Activated CD4-positive, CD25-positive, alpha-beta regulatory T cell (primary cell): ENCODE data around the gene IQGAP3.
"Not testable (repeated sequence)": the region's sequence is repeated elsewhere in the genome, so short reads cannot be mapped to it uniquely, and the experiment has no call there.

Experiments
- DNase-seq, 4 experiments: peaks; one replicate each; lab custom pipeline; 2025; lab: John Stamatoyannopoulos, UW

Gene IQGAP3

GRCh38 chr1:156571919-156572662 lies at the start of gene IQGAP3:
Gene IQGAP3 (minus strand): TSS chr1:156572565. CDS start chr1:156572529, 36 bp downstream.
- DNase-seq: peak; percentile 49 to 67 (median 50)

GRCh38 chr1:156619582-156619955 lies 47.2 kb upstream of the IQGAP3 start:
- DNase-seq: no peak

GRCh38 chr1:156618853-156619581 lies 46.7 kb upstream of the IQGAP3 start, which contains the start of gene HAPLN2:
Gene HAPLN2 (plus strand): TSS chr1:156619415. CDS start chr1:156623491, 4,076 bp downstream.
- DNase-seq: peak in 1 of 4 experiments; percentile 17

DNA sequence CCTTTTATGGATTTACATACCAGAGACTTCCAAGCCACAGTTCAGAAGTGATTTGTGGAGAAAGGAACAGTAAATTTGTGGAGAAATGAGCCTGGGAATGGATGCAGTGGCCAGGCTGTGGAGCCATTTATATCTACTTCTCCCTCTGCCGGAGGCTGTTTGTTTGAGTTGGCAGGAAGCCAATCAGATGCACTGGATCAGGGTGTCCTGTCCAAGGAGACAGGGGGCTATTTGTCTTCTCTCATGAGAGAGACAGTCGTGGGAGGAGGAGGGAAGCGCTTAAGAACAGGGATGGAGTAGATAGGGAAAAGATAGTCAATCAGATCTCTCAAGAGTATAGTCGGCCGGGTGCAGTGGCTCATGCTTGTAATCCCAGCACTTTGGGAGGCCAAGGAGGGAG lies 44.1 kb upstream of the IQGAP3 start:
- no peak for DNase-seq

- no peak for DNase-seq
Measured at GRCh38 chr1:156615946-156616345, 43.6 kb upstream of the IQGAP3 start.

DNA sequence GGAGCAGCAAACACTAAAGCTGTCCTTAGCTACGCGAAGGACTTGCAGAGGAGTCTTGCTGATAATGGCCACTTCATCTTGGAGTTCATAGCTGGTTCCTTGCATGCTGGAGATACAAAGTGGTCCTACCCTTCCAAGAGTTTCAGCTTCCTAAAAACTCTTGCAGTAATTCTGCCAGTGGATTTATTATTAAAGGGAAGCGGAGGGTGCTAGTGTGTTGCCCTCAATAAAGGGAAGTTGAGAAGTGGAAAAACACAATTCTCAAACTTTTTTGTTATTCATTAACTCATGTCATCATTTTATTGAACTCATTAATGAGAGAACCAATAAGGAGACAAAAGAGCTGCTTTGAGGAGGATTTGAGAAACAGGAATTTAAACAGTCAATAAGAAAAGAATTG lies 40.3 kb upstream of the IQGAP3 start:
- DNase-seq: no peak

GRCh38 chr1:156610072-156610471 lies 37.7 kb upstream of the IQGAP3 start:
- not testable (repeated sequence) for DNase-seq

GRCh38 chr1:156608981-156609380 lies 36.6 kb upstream of the IQGAP3 start:
- peak; percentile 19 to 41 (median 30) for DNase-seq

DNA sequence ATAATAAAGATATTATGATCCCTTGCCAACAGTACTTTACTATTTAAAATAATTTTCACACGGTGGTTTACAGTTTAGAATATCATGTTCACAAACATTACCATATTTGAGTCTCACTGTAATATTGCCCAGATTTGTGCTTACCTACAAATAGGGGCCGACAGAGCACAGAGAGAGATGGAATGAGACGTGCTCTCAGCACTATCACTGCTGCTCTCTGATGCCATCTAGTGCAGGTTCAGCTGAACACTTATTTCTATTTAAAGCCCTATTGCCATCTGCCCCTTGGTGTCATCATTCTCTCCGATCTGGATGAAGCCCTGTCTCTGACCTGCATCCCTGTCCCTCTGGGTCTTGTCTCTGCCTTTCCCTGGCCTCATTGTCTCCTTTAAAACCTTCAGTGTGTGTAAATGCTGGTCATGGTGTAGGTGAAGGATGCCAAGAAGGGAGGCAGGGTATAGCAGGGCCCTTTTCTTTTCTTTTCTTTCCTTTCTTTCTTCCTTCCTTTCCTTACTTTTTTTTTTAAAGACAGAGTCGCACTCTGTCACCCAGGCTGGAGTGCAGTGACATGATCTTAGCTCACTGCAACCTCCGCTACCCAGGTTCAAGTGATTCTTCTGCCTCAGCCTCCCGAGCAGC lies 35.8 kb upstream of the IQGAP3 start:
- peak in 3 of 4 experiments; percentile 31 to 35 (median 31) for DNase-seq

GRCh38 chr1:156607344-156607743 lies 35.0 kb upstream of the IQGAP3 start:
- not testable (repeated sequence) for DNase-seq

DNA sequence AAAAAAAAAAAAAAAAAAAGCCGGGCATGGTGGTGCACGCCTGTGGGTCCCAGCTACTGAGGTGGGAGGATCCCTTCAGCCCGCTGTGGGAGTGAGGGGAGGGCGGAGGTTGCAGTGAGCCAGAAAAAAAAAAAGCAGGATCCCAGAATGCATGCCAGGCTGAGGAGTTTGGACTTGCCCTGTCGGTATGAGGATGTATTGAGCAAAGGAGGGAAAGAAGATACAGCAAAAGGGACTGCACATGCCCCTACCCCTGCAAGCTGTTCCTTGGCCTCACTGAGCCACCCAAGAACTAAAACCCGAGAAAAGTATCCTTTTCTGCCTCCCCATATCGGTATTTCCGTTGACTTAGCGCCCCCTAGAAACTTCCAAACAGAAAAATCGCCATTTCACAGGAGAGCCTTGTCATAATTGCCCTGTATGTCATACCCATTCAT lies 30.2 kb upstream of the IQGAP3 start:
- no peak for DNase-seq

DNA sequence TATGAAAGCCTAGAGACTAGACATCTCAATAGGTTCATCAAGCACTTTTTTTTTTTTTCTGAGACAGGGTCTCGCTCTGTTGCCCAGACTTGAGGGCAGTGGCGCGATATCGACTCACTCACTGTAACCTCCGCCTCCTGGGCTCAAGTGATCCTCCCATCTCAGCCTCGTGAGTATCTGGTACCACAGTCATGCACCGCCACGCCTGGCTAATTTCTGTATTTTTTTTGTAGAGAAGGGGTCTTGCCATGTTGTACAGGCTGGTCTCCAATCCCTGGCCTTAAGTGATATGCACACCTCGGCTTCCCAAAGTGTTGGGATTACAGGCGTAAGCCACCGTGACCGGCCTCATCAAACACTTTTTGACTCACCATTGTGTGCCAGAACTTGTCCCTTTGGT lies 29.5 kb upstream of the IQGAP3 start:
- no peak for DNase-seq

DNA sequence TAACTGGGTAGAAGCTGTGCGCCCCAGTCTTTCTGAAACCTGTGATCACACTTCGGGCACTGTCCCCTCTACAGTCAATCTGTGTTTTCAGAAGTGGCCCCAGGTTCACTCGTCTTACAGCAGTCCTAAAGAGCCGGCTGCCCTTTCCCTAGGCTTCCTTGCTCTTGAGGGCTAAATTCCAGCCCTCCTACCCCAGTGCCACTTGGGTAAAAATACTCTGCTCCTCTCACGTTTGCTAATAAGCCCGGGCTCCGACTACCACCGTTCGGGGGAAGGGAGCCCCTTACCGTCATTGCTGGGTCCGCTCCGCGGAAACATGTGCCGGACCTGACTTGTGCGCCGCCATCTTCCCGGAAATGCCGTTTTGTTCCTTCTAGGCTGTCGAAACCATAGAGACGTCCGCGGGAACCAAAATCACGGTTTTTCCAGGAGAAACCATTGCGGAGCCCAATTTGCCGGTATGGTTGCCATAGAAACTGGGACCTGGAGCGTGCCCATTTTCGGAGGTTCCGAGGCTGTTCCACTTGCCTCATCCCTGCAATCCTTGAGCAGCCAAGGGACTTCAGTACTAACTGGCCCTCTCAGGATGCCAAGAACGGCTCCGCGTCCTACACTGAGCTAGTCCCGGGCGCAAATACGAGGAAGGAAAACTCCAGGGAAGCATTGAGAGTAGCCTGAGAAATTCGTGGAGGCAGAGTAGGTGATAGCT lies 28.9 kb upstream of the IQGAP3 start, which contains the start of gene GPATCH4:
Gene GPATCH4, minus strand, starts transcription at position 358 of the 709 bp plus-strand sequence.
- peak; percentile 24 to 61 (median 46) for DNase-seq

DNA sequence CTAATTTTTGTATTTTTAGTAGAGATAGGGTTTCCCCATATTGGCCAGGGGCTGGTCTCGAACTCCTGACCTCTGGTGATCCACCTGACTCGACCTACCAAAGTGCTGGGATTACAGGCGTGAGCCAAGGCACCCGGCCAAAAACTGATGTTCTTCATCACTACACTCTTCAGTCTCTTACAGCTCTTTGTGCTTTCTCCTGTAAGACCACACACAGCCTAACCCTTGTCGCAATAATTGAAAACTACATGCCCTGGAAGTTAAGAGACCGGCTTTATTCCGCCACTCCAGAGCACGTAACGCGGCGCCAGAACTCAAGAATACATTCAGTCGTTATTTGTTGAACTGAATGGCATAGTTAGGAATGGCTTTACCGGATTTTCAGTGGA lies 28.4 kb upstream of the IQGAP3 start:
- DNase-seq: no peak

- no peak for DNase-seq
Measured at GRCh38 chr1:156599811-156600210, 27.4 kb upstream of the IQGAP3 start.

GRCh38 chr1:156598731-156599432 lies 26.5 kb upstream of the IQGAP3 start:
- DNase-seq: no peak

GRCh38 chr1:156598125-156598524 lies 25.8 kb upstream of the IQGAP3 start:
- no peak for DNase-seq

- DNase-seq: no peak
Measured at GRCh38 chr1:156596426-156596825, 24.1 kb upstream of the IQGAP3 start.

- DNase-seq: no peak
Measured at GRCh38 chr1:156595016-156595415, 22.7 kb upstream of the IQGAP3 start.

DNA sequence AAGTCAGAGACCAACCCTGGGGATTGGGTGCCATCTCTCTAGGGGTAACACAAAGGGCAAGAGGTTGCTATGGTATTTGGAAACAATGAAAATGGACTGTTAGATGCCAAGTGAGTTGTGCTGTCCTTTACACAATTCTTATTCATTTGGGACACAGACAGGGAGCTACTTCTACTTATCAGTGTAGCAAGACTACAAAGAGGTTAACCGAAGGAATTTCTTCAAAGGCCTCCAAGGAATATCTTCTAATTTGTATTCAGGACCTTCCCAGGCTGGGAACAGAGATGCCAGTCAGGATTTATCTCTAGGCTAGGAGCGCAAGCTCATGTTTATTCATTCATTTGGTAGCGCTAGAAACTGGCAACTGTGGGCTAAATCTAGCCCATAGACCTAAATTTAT lies 21.8 kb upstream of the IQGAP3 start:
- DNase-seq: no peak

DNA sequence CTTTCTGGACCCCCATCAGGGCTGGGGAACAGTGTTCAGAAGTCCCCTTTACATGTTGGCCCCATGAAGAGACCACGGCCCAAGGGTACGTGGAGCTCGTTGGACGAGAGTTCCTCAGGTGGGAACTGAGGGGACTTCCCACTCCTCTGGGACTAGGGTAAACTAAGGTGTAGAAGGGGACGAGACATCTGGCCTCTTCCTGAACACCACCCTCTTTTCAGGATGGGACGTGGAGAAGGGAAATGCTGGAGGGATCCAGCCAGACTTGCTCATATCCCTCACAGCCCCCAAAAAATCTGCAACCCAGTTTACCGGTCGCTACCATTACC lies 21.3 kb upstream of the IQGAP3 start:
- DNase-seq: no peak
